Suprapubic skin (tissue), 3 donors: ENCODE measurements around the gene CACNA1E.

Experiments
- EP300 ChIP-seq: sonication (generic); formaldehyde crosslinking; IDR thresholded peaks from one replicate; pipeline ENCODE4 v1.6.1; 2017; ENCODE audit warnings: antibody characterized with exemption
- TF ChIP-seq, protein P1 (sequence below), 2 donors: fragments of 200-600 bp in 1 of 2; fragments of 450-650 bp in 1 of 2; sonication (generic) in 1 of 2; IDR thresholded peaks; one replicate each; pipeline ENCODE4 v1.5.1; 2016 to 2019; ENCODE audit warnings: antibody characterized with exemption in 2 of 2, mild to moderate bottlenecking in 1 of 2, moderate library complexity in 1 of 2

DNA sequence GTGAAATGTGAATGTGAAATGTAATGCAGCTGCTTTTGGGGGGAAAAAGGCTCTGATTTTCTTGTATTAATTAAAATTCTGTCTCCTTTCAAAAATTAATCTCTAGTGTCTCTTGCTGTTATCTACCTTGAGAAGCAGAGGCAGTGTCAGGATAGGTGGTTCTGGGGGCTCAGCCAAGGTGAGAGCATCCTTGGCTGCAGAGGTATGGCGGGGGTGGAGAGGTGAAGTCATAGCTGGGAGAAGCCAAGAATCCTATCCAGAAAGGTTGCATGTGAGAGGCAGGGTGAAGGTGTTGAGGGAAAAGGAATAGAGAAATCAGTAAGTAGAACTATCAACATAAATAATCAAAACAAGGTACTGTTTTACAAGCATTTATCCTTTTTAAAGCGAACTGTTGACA lies 181.2 kb downstream of the CACNA1E start:
- TF ChIP-seq, protein P1, sequence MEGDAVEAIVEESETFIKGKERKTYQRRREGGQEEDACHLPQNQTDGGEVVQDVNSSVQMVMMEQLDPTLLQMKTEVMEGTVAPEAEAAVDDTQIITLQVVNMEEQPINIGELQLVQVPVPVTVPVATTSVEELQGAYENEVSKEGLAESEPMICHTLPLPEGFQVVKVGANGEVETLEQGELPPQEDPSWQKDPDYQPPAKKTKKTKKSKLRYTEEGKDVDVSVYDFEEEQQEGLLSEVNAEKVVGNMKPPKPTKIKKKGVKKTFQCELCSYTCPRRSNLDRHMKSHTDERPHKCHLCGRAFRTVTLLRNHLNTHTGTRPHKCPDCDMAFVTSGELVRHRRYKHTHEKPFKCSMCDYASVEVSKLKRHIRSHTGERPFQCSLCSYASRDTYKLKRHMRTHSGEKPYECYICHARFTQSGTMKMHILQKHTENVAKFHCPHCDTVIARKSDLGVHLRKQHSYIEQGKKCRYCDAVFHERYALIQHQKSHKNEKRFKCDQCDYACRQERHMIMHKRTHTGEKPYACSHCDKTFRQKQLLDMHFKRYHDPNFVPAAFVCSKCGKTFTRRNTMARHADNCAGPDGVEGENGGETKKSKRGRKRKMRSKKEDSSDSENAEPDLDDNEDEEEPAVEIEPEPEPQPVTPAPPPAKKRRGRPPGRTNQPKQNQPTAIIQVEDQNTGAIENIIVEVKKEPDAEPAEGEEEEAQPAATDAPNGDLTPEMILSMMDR (IDR thresholded peaks at IDR 0.05): no peak
- no peak for TF ChIP-seq EP300
